Transverse colon (tissue), 4 donors: ENCODE results near the gene MET.

Source experiments
- EP300 ChIP-seq: sonication (generic); formaldehyde crosslinking; IDR thresholded peaks from one replicate; pipeline ENCODE4 v1.6.1; 2017; ENCODE audit warnings: antibody characterized with exemption, low read depth
- POLR2A ChIP-seq: fragments of 450-650 bp; IDR thresholded peaks from one replicate; pipeline ENCODE4 v1.6.1; 2016; ENCODE audit warnings: antibody characterized with exemption, mild to moderate bottlenecking, moderate library complexity
- POLR2AphosphoS5 ChIP-seq, 3 donors: sonication (generic); formaldehyde crosslinking; IDR thresholded peaks; one replicate each; pipeline ENCODE4 v1.6.1; 2016; ENCODE audit warnings: antibody characterized with exemption in 3 of 3
- TF ChIP-seq, protein P1 (sequence below), 5 experiments: fragments of 200-600 bp in 3 of 5; fragments of 450-650 bp in 2 of 5; sonication (generic) in 3 of 5; IDR thresholded peaks; 1 replicate in 2 of 5; 2 replicates in 3 of 5; pipeline ENCODE4 v1.5.1; 2016 to 2017; ENCODE audit warnings: antibody characterized with exemption in 5 of 5, inconsistent platforms in 3 of 5, mild to moderate bottlenecking in 2 of 5, moderate library complexity in 1 of 5

DNA sequence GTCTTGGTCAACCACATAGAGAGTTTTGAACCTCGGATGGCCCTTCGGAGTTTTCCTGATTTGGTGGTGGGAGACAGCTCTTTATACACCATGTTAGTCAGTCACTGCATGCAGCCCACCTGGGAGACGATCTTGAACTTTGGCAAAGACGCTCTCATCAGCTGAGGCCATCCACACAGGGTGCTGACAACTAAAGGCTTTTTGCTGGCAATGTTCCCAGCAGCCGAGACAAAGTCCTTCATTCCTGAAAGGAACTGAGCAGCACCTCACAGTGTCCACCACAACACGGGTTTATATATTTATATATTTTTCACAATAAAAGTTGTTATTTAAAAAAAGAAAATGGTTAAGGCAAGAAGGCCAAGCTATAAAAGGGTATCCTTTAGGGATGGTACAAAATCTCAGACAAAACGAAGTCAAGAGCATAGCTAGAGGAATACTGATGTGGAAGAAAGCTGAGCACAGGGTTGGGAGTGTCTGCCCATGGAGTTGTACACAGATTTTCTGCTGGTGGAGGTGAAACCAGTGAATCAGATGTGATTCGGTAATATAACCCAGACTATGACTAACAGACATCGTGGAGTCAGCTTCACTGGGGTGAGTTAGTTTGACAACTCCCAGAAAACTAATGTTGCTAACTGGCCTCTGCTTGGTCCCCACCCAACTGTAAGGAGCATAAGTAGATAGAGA, 163.0 kb downstream of the MET start:
- TF ChIP-seq POLR2A (no peak), POLR2AphosphoS5 (IDR thresholded peaks at IDR 0.05) (peak in 1 of 3 donors; percentile 14), EP300 (no peak)
- TF ChIP-seq, protein P1, sequence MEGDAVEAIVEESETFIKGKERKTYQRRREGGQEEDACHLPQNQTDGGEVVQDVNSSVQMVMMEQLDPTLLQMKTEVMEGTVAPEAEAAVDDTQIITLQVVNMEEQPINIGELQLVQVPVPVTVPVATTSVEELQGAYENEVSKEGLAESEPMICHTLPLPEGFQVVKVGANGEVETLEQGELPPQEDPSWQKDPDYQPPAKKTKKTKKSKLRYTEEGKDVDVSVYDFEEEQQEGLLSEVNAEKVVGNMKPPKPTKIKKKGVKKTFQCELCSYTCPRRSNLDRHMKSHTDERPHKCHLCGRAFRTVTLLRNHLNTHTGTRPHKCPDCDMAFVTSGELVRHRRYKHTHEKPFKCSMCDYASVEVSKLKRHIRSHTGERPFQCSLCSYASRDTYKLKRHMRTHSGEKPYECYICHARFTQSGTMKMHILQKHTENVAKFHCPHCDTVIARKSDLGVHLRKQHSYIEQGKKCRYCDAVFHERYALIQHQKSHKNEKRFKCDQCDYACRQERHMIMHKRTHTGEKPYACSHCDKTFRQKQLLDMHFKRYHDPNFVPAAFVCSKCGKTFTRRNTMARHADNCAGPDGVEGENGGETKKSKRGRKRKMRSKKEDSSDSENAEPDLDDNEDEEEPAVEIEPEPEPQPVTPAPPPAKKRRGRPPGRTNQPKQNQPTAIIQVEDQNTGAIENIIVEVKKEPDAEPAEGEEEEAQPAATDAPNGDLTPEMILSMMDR (IDR thresholded peaks at IDR 0.05), result no peak
